ENCODE measurements around the gene LYPD3. TPM values are rescaled to one million over a fixed set of nuclear protein-coding genes. Genes with fewer than 3 reads are reported as not detected.

Gene LYPD3
- total and polyA plus RNA-seq, 7 donors = 0.12 to 0.26 TPM; not detected in 5

- Histone ChIP-seq H3K4me3 (no peak overlapping the region), H3K27ac (no peak overlapping the region), H3K27me3 (ENCODE audit: insufficient read depth in 3 of 3, low read length in 2 of 3) (peaks cover 0 to 5% (median 0%) of the 10 kb centered on the region in 3 donors), H3K9me3 (no peaks in the 10 kb centered on the region), H3K4me1 (no peaks in the 10 kb centered on the region), H3K36me3 (ENCODE audit: insufficient read depth in 1 of 2, low read depth in 1 of 2) (no peaks in the 10 kb centered on the region)
- ATAC-seq (no peak), DNase-seq (no peak)
- intact Hi-C loops (cut with DNase I) = no loop called here
- 77 to 80% (median 78%) methylated on average over 6 of the region's 6 CpGs for WGBS, 3 donors
- no peak for TF ChIP-seq CTCF (IDR thresholded peaks at IDR 0.05)
Measured at GRCh38 chr19:43420954-43421353, 44.5 kb downstream of the LYPD3 start.

DNA sequence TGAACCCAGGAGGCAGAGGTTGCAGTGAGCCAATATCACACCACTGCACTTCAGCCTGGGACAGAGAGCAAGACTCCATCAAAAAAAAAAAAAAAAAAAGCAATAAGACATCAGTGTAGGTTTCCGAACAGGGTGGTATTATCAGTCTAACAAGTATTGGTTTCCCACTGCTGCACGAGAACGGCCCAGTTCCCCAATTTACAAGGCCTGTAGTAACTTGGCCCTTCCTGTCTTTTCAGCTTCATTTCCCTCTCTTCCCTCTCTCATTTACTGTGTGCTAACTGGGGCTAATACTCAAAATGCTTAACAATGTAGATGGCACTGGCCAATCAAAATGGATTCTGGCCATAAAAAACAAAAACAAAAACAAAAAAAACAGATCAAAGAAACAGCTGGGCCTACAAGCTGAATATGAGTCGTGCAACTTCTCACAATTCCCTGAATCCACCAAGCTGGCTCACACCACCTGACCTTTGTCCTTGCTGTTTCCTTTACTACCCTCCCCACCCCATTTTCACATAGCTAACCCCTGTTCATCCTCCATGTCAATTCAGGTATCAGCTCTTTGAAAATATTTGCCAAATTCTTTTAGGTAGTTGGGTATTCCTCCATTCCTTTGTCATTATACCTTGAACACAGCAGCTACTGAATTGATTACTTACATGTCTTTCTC lies 48.3 kb downstream of the LYPD3 start:
- no peak for DNase-seq
- Histone ChIP-seq H3K4me1 (no peaks in the 10 kb centered on the region), H3K36me3 (ENCODE audit: insufficient read depth in 1 of 2, low read depth in 1 of 2) (no peaks in the 10 kb centered on the region), H3K27ac (no peak overlapping the region), H3K27me3 (ENCODE audit: insufficient read depth in 3 of 3, low read length in 2 of 3) (no peaks in the 10 kb centered on the region), H3K9me3 (no peaks in the 10 kb centered on the region), H3K4me3 (no peak overlapping the region)
- no peak for TF ChIP-seq CTCF (IDR thresholded peaks at IDR 0.05)
- no peak for ATAC-seq
- 54 to 73% (median 66%) methylated on average over 4 of the region's 4 CpGs for WGBS, 3 donors
- intact Hi-C loops (cut with DNase I) = no loop called here

DNA sequence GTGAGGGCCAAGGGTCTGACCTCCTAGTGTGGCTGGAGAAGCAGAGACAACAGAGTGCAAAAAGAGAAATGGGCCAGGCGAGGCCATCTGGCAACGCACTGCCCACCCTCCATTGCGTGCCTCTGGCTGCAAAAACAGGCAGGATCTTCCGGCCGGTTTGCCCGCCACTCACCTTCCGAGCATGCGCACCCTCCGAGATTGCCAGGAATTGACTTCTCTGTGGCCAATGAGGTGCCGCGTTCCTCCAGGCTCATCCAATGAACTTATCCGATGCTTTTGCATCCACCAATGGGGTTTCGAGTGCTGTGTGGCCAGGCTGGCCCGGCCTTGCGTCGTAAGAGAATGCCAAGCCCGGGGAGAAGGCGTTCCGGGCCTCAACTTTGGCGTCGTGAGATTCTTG lies 50.9 kb downstream of the LYPD3 start, which contains the start of gene TEX101:
TEX101 (plus strand) TSS at position 337 of the 400 bp plus-strand sequence. CDS start 1,030 bp downstream, outside the sequence.
- Histone ChIP-seq H3K9me3 (no peaks in the 10 kb centered on the region), H3K4me1 (no peaks in the 10 kb centered on the region), H3K27ac (no peak within 1 kb of the TSS), H3K36me3 (ENCODE audit: insufficient read depth in 1 of 2, low read depth in 1 of 2) (no peaks in the 10 kb centered on the region), H3K27me3 (ENCODE audit: insufficient read depth in 3 of 3, low read length in 2 of 3) (no peaks in the 10 kb centered on the region), H3K4me3 (no peak within 1 kb of the TSS)
- 93 to 94% (median 93%) methylated on average over 21 of the region's 21 CpGs for WGBS, 3 donors
- ATAC-seq (no peak), DNase-seq (no peak)
- TF ChIP-seq CTCF (IDR thresholded peaks at IDR 0.05) = no peak
- intact Hi-C loops (cut with DNase I) = no loop called here

DNA sequence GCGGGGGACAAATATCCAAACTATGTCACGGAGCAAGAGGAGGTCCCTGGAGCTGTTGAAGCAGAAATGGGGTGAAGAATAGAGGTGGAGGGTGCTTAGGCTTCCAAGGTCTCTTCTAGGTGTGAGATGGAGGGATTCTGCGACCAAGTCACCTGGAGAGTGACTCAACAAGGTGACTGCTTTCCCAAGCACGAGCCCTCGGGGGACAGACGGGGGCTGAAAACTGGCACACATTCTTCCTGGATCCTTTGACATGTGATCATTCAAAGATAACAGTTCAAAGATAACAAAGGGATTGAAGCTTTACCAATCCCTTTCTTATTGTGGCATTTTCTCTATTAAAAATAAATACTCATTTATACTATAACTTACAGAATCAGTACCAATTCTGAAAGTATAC lies 53.0 kb downstream of the LYPD3 start:
- no peak overlapping the region for H3K4me3 ChIP-seq
- no peak overlapping the region for H3K27ac ChIP-seq
- intact Hi-C loops (cut with DNase I) = no loop called here
- no peak for TF ChIP-seq CTCF (IDR thresholded peaks at IDR 0.05)
- ATAC-seq (no peak), DNase-seq (no peak)
- peaks cover 0 to 1% (median 0%) of the 10 kb centered on the region in 3 donors for H3K27me3 ChIP-seq (ENCODE audit: insufficient read depth in 3 of 3, low read length in 2 of 3)
- H3K36me3 ChIP-seq (ENCODE audit: insufficient read depth in 1 of 2, low read depth in 1 of 2) = no peaks in the 10 kb centered on the region
- no peaks in the 10 kb centered on the region for H3K9me3 ChIP-seq
- H3K4me1 ChIP-seq = no peaks in the 10 kb centered on the region
- WGBS, 3 donors = 76 to 83% (median 82%) methylated on average over 6 of the region's 6 CpGs

Other genes with a start within 250 kb of the LYPD3 start
- not detected for gene PSG9, start 196.1 kb downstream of the LYPD3 start, total RNA-seq
- not detected for gene PSG9, start 196.1 kb downstream of the LYPD3 start, polyA plus RNA-seq
- 1 to 10 TPM in 1 of 4 donors, under 1 TPM in 2, not detected in 1; 0.16 to 1.1 (median 0.34) TPM for gene CD177, start 111.9 kb downstream of the LYPD3 start, total RNA-seq
- gene CD177, start 111.9 kb downstream of the LYPD3 start, polyA plus RNA-seq = under 1 TPM in 2 of 3 donors, not detected in 1; 0.03 to 0.04 TPM
- gene TEX101, start 50.7 kb downstream of the LYPD3 start, total RNA-seq = not detected
- gene TEX101, start 50.7 kb downstream of the LYPD3 start, polyA plus RNA-seq = not detected
- gene PHLDB3, start 39.1 kb upstream of the LYPD3 start, total RNA-seq = 1 to 10 TPM; 3.1 to 5.7 (median 4.5) TPM
- gene PHLDB3, start 39.1 kb upstream of the LYPD3 start, polyA plus RNA-seq = 1 to 10 TPM; 2.0 to 4.7 (median 3.2) TPM
- 10 to 100 TPM; 13.0 to 20.9 (median 16.6) TPM for gene ETHE1, start 61.6 kb upstream of the LYPD3 start, total RNA-seq
- gene ETHE1, start 61.6 kb upstream of the LYPD3 start, polyA plus RNA-seq = 10 to 100 TPM; 18.5 to 22.8 (median 20.3) TPM
- gene ZNF575, start 67.6 kb upstream of the LYPD3 start, total RNA-seq = 1 to 10 TPM in 3 of 4 donors, under 1 TPM in 1; 0.40 to 1.6 (median 1.2) TPM
- gene ZNF575, start 67.6 kb upstream of the LYPD3 start, polyA plus RNA-seq = 1 to 10 TPM in 1 of 3 donors, under 1 TPM in 2; 0.23 to 1.1 (median 0.35) TPM
- gene XRCC1, start 109.9 kb upstream of the LYPD3 start, total RNA-seq = 10 to 100 TPM; 12.7 to 22.1 (median 14.8) TPM
- gene XRCC1, start 109.9 kb upstream of the LYPD3 start, polyA plus RNA-seq = 10 to 100 TPM; 13.5 to 21.6 (median 14.1) TPM
- gene PINLYP, start 110.2 kb upstream of the LYPD3 start, total RNA-seq = 1 to 10 TPM in 1 of 4 donors, under 1 TPM in 2, not detected in 1; 0.66 to 1.1 (median 0.86) TPM
- gene PINLYP, start 110.2 kb upstream of the LYPD3 start, polyA plus RNA-seq = 1 to 10 TPM in 1 of 3 donors, under 1 TPM in 2; 0.66 to 1.3 (median 0.90) TPM
- gene IRGQ, start 130.5 kb upstream of the LYPD3 start, total RNA-seq = 10 to 100 TPM; 16.3 to 26.9 (median 22.4) TPM
- 10 to 100 TPM in 2 of 3 donors, 1 to 10 TPM in 1; 5.5 to 23.3 (median 11.9) TPM for gene IRGQ, start 130.5 kb upstream of the LYPD3 start, polyA plus RNA-seq
- 10 to 100 TPM; 10.3 to 16.2 (median 15.9) TPM for gene ZNF576, start 131.0 kb upstream of the LYPD3 start, total RNA-seq
- gene ZNF576, start 131.0 kb upstream of the LYPD3 start, polyA plus RNA-seq = 10 to 100 TPM; 14.6 to 22.7 (median 22.4) TPM
- under 1 TPM in 3 of 4 donors, not detected in 1; 0.12 to 0.34 (median 0.19) TPM for gene SRRM5, start 146.5 kb upstream of the LYPD3 start, total RNA-seq
- gene SRRM5, start 146.5 kb upstream of the LYPD3 start, polyA plus RNA-seq = 1 to 10 TPM in 1 of 3 donors, under 1 TPM in 2; 0.10 to 1.1 (median 0.52) TPM
- gene ZNF428, start 154.0 kb upstream of the LYPD3 start, total RNA-seq = 10 to 100 TPM; 17.2 to 39.0 (median 28.0) TPM
- 10 to 100 TPM; 12.4 to 33.5 (median 27.5) TPM for gene ZNF428, start 154.0 kb upstream of the LYPD3 start, polyA plus RNA-seq
- 10 to 100 TPM in 1 of 4 donors, 1 to 10 TPM in 3; 4.4 to 10.6 (median 5.0) TPM for gene CADM4, start 174.2 kb upstream of the LYPD3 start, total RNA-seq
- 1 to 10 TPM; 1.8 to 4.7 (median 3.1) TPM for gene CADM4, start 174.2 kb upstream of the LYPD3 start, polyA plus RNA-seq
- gene PLAUR, start 204.6 kb upstream of the LYPD3 start, total RNA-seq = 1 to 10 TPM; 1.8 to 6.1 (median 3.9) TPM
- 1 to 10 TPM; 1.0 to 9.7 (median 2.5) TPM for gene PLAUR, start 204.6 kb upstream of the LYPD3 start, polyA plus RNA-seq